ENCODE data around the gene GATA5.

DNA sequence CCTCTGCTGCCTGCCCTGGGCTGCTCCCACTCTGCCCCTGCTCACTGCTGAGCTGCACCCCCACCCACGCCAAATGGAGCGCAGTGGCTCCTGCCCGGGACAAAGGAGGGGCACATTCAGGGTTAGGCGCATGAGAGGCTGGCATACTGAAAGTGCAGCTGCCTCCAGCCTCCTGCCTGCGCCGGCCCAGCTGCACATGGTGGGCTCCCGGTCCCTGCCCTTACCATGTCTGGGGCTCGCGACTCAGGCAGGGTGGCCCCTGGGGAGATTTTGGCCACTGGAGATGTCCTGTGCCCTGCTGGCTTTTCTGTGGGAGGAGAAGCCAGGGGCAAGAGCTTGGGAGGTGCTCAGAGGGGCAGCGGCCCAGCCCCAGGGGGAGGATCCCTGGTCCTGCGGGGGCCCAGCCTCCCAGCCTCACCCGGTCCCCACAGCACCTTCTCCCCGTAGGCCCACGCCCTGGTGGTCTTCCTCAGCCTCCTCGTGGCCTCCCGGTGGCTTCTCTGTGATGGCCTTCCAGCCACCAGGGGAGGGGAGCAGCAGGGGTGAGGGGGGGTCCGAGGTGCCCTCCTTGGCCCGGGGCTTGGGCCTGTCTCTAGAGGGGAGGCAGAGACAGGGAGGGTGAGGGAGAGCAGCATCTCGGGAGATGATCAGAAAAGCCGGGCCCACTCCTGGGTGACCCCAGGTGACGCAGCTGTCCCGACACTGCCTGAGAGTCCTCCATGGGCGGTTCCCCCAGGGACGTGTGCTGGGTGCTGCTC, 60.3 kb downstream of the GATA5 start:
- TF ChIP-seq, protein P1, sequence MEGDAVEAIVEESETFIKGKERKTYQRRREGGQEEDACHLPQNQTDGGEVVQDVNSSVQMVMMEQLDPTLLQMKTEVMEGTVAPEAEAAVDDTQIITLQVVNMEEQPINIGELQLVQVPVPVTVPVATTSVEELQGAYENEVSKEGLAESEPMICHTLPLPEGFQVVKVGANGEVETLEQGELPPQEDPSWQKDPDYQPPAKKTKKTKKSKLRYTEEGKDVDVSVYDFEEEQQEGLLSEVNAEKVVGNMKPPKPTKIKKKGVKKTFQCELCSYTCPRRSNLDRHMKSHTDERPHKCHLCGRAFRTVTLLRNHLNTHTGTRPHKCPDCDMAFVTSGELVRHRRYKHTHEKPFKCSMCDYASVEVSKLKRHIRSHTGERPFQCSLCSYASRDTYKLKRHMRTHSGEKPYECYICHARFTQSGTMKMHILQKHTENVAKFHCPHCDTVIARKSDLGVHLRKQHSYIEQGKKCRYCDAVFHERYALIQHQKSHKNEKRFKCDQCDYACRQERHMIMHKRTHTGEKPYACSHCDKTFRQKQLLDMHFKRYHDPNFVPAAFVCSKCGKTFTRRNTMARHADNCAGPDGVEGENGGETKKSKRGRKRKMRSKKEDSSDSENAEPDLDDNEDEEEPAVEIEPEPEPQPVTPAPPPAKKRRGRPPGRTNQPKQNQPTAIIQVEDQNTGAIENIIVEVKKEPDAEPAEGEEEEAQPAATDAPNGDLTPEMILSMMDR (IDR thresholded peaks at IDR 0.05) = no peak
- TF ChIP-seq POLR2AphosphoS5 (IDR thresholded peaks at IDR 0.05) (no peak), POLR2A (IDR thresholded peaks at IDR 0.05) (no peak)

Measured in suprapubic skin (tissue), 4 donors.